A673 (cell line): Measurements from ENCODE around the gene HS3ST3B1. TPM values are rescaled to one million over a fixed set of nuclear protein-coding genes. Genes with fewer than 3 reads are reported as not detected.

ENCODE experiments used
- BruUV-seq: library from RNA; stranded (reverse); fragments of 400-500 nt; replicated peaks from 2 replicates; lab custom pipeline; 2021; lab: Mats Ljungman, UMichigan
- CTCF ChIA-PET: fragments of 300-600 bp; sonication (Branson Sonifier 250); formaldehyde crosslinking; loops from one replicate; lab custom pipeline; 2022; ENCODE audit warnings: antibody characterized with exemption; lab: Charles Lee
- POLR2A ChIA-PET: fragments of 300-600 bp; sonication (Branson Sonifier 250); formaldehyde crosslinking; loops from one replicate; lab custom pipeline; 2022; ENCODE audit warnings: antibody characterized with exemption; ENCODE audit not compliant: low non-redundant PET; lab: Charles Lee
- DNase-seq: peaks from one replicate; pipeline ENCODE4 v3.0.0-alpha.2; 2015; ENCODE audit warnings: low spot score
- H3K27ac ChIP-seq: fragments of 200-600 bp; sonication (generic); 2 replicates; pipeline ENCODE4 v1.5.1; 2016; ENCODE audit warnings: mixed run types, low read depth, mild to moderate bottlenecking, mixed read lengths, antibody characterized with exemption, low read length; ENCODE audit not compliant: poor library complexity, severe bottlenecking
- H3K27me3 ChIP-seq: fragments of 200-600 bp; sonication (generic); replicated peaks from 2 replicates; pipeline ENCODE4 v1.6.1; 2017; ENCODE audit warnings: mixed run types, low read depth, mild to moderate bottlenecking, mixed read lengths, antibody characterized with exemption, low read length; ENCODE audit not compliant: insufficient read depth, poor library complexity
- H3K36me3 ChIP-seq: fragments of 200-600 bp; sonication (generic); 2 replicates; pipeline ENCODE4 v1.6.1; 2016; ENCODE audit warnings: mixed run types, mild to moderate bottlenecking, mixed read lengths, antibody characterized with exemption, low read length; ENCODE audit not compliant: insufficient read depth, poor library complexity, severe bottlenecking
- H3K4me1 ChIP-seq: fragments of 200-600 bp; sonication (generic); 2 replicates; pipeline ENCODE4 v1.6.1; 2017; ENCODE audit warnings: mixed run types, mild to moderate bottlenecking, mixed read lengths, antibody characterized with exemption, low read length; ENCODE audit not compliant: insufficient read depth, poor library complexity, severe bottlenecking
- H3K4me3 ChIP-seq: fragments of 200-600 bp; sonication (generic); 2 replicates; pipeline ENCODE4 v1.5.1; 2016; ENCODE audit warnings: low read depth, mixed run types, mild to moderate bottlenecking, mixed read lengths, low read length; ENCODE audit not compliant: poor library complexity, severe bottlenecking
- H3K9me3 ChIP-seq: fragments of 200-600 bp; sonication (generic); 2 replicates; pipeline ENCODE4 v1.6.1; 2016; ENCODE audit warnings: mixed run types, low read depth, mild to moderate bottlenecking, mixed read lengths, antibody characterized with exemption, low read length; ENCODE audit not compliant: poor library complexity, severe bottlenecking
- EZH2 ChIP-seq: fragments of 200-600 bp; sonication (generic); IDR thresholded peaks from 2 replicates; pipeline ENCODE4 v1.6.1; 2017; ENCODE audit warnings: borderline replicate concordance, low read depth, mild to moderate bottlenecking, mixed read lengths, antibody characterized with exemption, low read length; ENCODE audit not compliant: poor library complexity, severe bottlenecking
- intact Hi-C: fragments of 100-400 bp; cut with micrococcal nuclease; formaldehyde crosslinking; loops from one replicate; pipeline ENCODE4 v1.10.0; 2022; ENCODE audit not compliant: unreplicated experiment
- total RNA-seq: library from RNA; stranded (reverse); gene quantifications from 2 replicates; pipeline ENCODE4 v1.2.3, GENCODE V29; 2021
- TF ChIP-seq, protein P1 (sequence below): fragments of 300-800, 200-600 bp; sonication (generic); conservative IDR thresholded peaks from 2 replicates; pipeline ENCODE4 v1.5.1; 2017; ENCODE audit warnings: low read depth, mild to moderate bottlenecking, antibody characterized with exemption, low read length, moderate library complexity, mixed read lengths

HS3ST3B1 gene
- total RNA-seq, 1 experiment from 2014 or later, result not detected

DNA sequence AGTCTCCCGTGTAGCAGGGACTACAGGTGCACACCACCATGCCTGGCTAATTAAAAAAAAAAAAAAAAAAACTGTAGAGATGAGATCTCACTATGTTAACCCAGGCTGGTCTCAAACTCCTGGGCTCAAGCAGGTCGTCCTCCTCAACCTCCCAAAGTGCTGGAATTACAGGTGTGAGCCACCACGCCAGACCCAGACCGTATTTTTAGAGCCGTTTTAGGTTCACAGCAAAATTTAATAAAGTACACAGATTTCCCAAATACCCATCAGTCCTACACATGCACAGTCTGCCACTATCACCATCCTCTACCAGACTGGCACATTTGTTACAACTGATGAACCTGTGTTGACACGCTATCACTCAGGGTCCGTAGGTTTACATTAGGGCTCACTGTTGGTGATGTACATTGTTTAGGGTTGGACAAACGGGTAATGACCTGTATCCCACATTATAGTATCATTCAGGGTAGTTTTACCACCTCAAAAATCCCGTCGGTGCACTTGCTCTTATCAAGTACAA, 10.4 kb downstream of the HS3ST3B1 start:
- BruUV-seq, result no TSS peak
- POLR2A ChIA-PET, result no interaction called here
- Histone ChIP-seq H3K27me3 (peaks cover 44% of the 10 kb centered on the region), H3K27ac (no peak overlapping the region), H3K36me3 (no peaks in the 10 kb centered on the region), H3K9me3 (no peaks in the 10 kb centered on the region), H3K4me3 (no peak overlapping the region), H3K4me1 (no peaks in the 10 kb centered on the region)
- CTCF ChIA-PET, result no interaction called here
- TF ChIP-seq EZH2, result no peak
- TF ChIP-seq, protein P1, sequence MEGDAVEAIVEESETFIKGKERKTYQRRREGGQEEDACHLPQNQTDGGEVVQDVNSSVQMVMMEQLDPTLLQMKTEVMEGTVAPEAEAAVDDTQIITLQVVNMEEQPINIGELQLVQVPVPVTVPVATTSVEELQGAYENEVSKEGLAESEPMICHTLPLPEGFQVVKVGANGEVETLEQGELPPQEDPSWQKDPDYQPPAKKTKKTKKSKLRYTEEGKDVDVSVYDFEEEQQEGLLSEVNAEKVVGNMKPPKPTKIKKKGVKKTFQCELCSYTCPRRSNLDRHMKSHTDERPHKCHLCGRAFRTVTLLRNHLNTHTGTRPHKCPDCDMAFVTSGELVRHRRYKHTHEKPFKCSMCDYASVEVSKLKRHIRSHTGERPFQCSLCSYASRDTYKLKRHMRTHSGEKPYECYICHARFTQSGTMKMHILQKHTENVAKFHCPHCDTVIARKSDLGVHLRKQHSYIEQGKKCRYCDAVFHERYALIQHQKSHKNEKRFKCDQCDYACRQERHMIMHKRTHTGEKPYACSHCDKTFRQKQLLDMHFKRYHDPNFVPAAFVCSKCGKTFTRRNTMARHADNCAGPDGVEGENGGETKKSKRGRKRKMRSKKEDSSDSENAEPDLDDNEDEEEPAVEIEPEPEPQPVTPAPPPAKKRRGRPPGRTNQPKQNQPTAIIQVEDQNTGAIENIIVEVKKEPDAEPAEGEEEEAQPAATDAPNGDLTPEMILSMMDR, result no peak
- intact Hi-C loops, result no loop called here
- no peak for DNase-seq

DNA sequence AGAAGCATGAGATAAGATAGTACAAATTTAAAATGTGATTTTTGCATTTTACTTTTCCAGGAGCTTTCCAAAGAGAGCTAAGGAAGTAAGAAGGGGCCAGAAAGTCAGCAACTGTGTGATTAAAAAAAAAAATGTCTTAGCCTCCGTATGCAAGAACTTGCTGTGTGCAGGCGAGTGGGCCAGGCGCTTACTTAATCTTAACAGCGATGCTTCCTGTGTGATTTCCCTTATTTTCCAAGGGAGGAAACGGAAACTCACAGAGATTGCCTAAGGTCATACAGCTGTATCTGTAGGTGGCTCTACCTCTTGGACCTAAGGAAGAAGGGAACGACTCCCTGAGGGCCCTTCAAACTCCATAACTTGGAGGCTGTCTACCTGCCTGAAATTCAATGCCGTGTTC, 11.1 kb downstream of the HS3ST3B1 start:
- POLR2A ChIA-PET, result no interaction called here
- BruUV-seq, result no TSS peak
- H3K9me3 ChIP-seq, result no peaks in the 10 kb centered on the region
- H3K27ac ChIP-seq, result no peak overlapping the region
- H3K4me3 ChIP-seq, result no peak overlapping the region
- intact Hi-C loops, result no loop called here
- no peak for DNase-seq
- TF ChIP-seq, protein P1, result no peak
- CTCF ChIA-PET, result no interaction called here
- peaks cover 38% of the 10 kb centered on the region for H3K27me3 ChIP-seq
- H3K4me1 ChIP-seq, result no peaks in the 10 kb centered on the region
- no peaks in the 10 kb centered on the region for H3K36me3 ChIP-seq

DNA sequence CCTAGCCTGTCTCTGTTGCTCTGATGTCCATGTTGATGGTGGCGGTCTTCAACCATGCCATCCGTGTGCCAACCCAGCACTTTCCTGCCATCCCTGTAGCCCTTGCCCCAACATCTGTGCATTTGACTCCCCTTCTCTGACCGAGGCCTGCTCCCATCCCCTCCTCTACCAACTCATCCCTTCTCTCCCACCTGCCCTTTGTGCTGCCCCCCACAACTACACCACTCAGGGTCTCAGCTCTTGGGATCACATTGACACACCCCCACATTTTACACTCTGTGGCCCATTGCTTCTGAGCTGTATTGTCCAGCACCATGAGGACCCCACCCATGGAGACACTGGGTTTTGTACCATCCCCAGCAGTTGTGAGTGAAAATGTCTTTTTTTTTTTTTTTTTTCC, 11.6 kb downstream of the HS3ST3B1 start:
- Histone ChIP-seq H3K9me3 (no peaks in the 10 kb centered on the region), H3K27me3 (peaks cover 38% of the 10 kb centered on the region), H3K4me1 (no peaks in the 10 kb centered on the region), H3K4me3 (no peak overlapping the region), H3K27ac (no peak overlapping the region), H3K36me3 (no peaks in the 10 kb centered on the region)
- intact Hi-C loops, result no loop called here
- CTCF ChIA-PET, result no interaction called here
- DNase-seq, result no peak
- POLR2A ChIA-PET, result no interaction called here
- TF ChIP-seq, protein P1, result no peak
- TF ChIP-seq EZH2, result no peak
- no TSS peak for BruUV-seq
